ENCODE results near the gene LNPEP. TPM values are rescaled to one million over a fixed set of nuclear protein-coding genes. Genes with fewer than 3 reads are reported as not detected.

Gene LNPEP
- total RNA-seq, 1 experiment from 2014 or later, result 85.5 TPM

DNA sequence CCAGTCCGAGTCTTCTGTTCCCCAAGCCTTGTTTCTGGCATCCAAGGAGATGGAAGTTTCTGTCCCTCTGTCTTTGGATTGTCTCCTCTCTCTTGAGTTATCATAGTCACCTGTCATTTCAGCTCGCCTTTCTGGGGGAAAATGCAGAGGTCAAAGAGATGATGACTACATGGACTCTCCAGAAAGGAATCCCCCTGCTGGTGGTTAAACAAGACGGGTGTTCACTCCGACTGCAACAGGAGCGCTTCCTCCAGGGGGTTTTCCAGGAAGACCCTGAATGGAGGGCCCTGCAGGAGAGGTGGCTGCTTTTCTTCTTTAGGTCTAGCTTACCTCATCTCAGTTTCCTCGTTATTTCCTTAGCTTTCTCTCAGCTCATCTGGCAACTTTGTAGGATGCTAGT is 34.5 kb upstream of the LNPEP start:
- H3K4me1 Mint-ChIP-seq (ENCODE audit: low read depth, unreplicated experiment), result no peaks in the 10 kb centered on the region
- H3K9me3 Mint-ChIP-seq (ENCODE audit: low read depth, unreplicated experiment), result no peaks in the 10 kb centered on the region
- H3K4me3 Mint-ChIP-seq (ENCODE audit: low read depth, unreplicated experiment), result no peak overlapping the region
- TF ChIP-seq, protein P1, sequence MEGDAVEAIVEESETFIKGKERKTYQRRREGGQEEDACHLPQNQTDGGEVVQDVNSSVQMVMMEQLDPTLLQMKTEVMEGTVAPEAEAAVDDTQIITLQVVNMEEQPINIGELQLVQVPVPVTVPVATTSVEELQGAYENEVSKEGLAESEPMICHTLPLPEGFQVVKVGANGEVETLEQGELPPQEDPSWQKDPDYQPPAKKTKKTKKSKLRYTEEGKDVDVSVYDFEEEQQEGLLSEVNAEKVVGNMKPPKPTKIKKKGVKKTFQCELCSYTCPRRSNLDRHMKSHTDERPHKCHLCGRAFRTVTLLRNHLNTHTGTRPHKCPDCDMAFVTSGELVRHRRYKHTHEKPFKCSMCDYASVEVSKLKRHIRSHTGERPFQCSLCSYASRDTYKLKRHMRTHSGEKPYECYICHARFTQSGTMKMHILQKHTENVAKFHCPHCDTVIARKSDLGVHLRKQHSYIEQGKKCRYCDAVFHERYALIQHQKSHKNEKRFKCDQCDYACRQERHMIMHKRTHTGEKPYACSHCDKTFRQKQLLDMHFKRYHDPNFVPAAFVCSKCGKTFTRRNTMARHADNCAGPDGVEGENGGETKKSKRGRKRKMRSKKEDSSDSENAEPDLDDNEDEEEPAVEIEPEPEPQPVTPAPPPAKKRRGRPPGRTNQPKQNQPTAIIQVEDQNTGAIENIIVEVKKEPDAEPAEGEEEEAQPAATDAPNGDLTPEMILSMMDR (IDR thresholded peaks at IDR 0.05; ENCODE audit: unreplicated experiment), result peak; percentile 41
- H3K27me3 Mint-ChIP-seq (ENCODE audit: unreplicated experiment), result no peaks in the 10 kb centered on the region
- H3K27ac Mint-ChIP-seq (ENCODE audit: unreplicated experiment), result no peak overlapping the region
- CTCF ChIA-PET, result interaction anchor here (0.6 to 0.9 kb wide), 2 partner anchors 9 to 32 kb away, joined by 3 to 4 read pairs; no protein-coding TSS in a partner anchor
- no peak for DNase-seq
- intact Hi-C loops (cut with micrococcal nuclease; ENCODE audit: unreplicated experiment), result no loop called here
- BruUV-seq (replicated peaks), result no TSS peak
- H3K36me3 Mint-ChIP-seq (ENCODE audit: insufficient read depth, unreplicated experiment), result no peaks in the 10 kb centered on the region

DNA sequence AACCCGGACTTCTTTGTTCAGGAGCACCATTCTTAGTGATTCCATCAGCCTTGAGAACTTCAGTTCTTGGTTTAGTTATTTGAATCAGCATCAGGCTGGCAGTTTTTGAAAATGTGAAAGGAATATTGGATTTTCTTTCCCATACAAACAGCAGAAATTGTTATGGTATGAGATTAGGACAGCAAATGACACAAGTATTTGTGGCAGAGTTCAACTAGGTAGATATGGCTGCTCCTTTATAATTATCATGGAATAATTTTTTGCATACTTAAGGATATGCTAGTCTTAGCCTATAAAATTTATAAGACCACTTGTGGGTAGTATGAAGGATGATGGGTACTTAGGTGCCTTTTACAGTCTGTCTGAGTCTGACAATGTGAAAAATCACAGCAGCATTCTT is 34.0 kb upstream of the LNPEP start:
- Mint-ChIP-seq H3K27me3 (ENCODE audit: unreplicated experiment) (no peaks in the 10 kb centered on the region), H3K4me1 (ENCODE audit: low read depth, unreplicated experiment) (no peaks in the 10 kb centered on the region), H3K36me3 (ENCODE audit: insufficient read depth, unreplicated experiment) (no peaks in the 10 kb centered on the region), H3K9me3 (ENCODE audit: low read depth, unreplicated experiment) (no peaks in the 10 kb centered on the region), H3K4me3 (ENCODE audit: low read depth, unreplicated experiment) (no peak overlapping the region), H3K27ac (ENCODE audit: unreplicated experiment) (no peak overlapping the region)
- CTCF ChIA-PET, result interaction anchor here (0.6 to 0.9 kb wide), 3 partner anchors 9 to 32 kb away, joined by 3 to 5 read pairs (median 4); no protein-coding TSS in a partner anchor
- intact Hi-C loops (cut with micrococcal nuclease; ENCODE audit: unreplicated experiment), result no loop called here
- no peak for DNase-seq
- TF ChIP-seq, protein P1 (IDR thresholded peaks at IDR 0.05; ENCODE audit: unreplicated experiment), result no peak
- BruUV-seq (replicated peaks), result no TSS peak

DNA sequence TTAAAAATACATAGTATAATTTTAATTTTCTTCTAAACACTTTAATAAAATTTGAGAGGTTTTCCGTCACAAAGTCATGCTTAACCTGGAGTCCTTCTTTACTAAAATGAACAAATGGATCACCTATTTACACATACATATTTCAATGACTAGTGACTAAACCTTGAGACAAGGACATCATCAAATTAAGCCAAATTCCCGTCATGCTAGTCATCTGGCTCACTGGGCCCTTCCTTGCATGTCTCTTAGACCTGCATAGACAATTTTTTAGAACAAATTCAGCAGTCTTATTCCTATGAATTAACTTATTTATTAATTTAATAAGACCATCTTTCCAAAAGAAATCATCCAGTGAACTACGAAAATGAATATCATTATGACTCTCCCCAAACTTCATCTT is 33.0 kb upstream of the LNPEP start:
- intact Hi-C loops (cut with micrococcal nuclease; ENCODE audit: unreplicated experiment), result no loop called here
- Mint-ChIP-seq H3K27ac (ENCODE audit: unreplicated experiment) (no peak overlapping the region), H3K4me1 (ENCODE audit: low read depth, unreplicated experiment) (no peaks in the 10 kb centered on the region), H3K27me3 (ENCODE audit: unreplicated experiment) (no peaks in the 10 kb centered on the region), H3K36me3 (ENCODE audit: insufficient read depth, unreplicated experiment) (no peaks in the 10 kb centered on the region), H3K9me3 (ENCODE audit: low read depth, unreplicated experiment) (no peaks in the 10 kb centered on the region), H3K4me3 (ENCODE audit: low read depth, unreplicated experiment) (no peak overlapping the region)
- no peak for DNase-seq
- no TSS peak for BruUV-seq (replicated peaks)
- TF ChIP-seq, protein P1 (IDR thresholded peaks at IDR 0.05; ENCODE audit: unreplicated experiment), result no peak
- CTCF ChIA-PET, result no interaction called here

DNA sequence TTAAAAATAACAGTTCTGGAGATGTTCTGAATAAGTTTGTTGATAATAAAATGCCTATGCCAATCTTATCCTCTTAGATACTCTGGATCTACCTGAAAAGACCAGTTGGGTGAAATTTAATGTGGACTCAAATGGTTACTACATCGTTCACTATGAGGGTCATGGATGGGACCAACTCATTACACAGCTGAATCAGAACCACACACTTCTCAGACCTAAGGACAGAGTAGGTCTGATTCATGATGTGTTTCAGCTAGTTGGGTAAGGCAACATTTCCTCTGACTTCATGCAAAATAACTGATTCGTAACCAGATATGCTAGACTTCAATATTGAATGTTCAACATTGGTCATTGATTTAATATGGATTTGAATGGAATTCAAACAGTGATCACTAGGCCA is 32.6 kb upstream of the LNPEP start:
- no peak overlapping the region for H3K4me3 Mint-ChIP-seq (ENCODE audit: low read depth, unreplicated experiment)
- intact Hi-C loops (cut with micrococcal nuclease; ENCODE audit: unreplicated experiment), result no loop called here
- CTCF ChIA-PET, result no interaction called here

More for the DNA sequence above, 32.6 kb upstream of the LNPEP start:
- BruUV-seq (replicated peaks), result no TSS peak
- TF ChIP-seq, protein P1 (IDR thresholded peaks at IDR 0.05; ENCODE audit: unreplicated experiment), result no peak
- Mint-ChIP-seq H3K27me3 (ENCODE audit: unreplicated experiment) (no peaks in the 10 kb centered on the region), H3K36me3 (ENCODE audit: insufficient read depth, unreplicated experiment) (no peaks in the 10 kb centered on the region), H3K4me1 (ENCODE audit: low read depth, unreplicated experiment) (no peaks in the 10 kb centered on the region), H3K9me3 (ENCODE audit: low read depth, unreplicated experiment) (no peaks in the 10 kb centered on the region), H3K27ac (ENCODE audit: unreplicated experiment) (no peak overlapping the region)
- DNase-seq, result no peak
